ENCODE results near the gene BAZ2B.

Gene BAZ2B

GRCh38 chr2:159606287-159606686, 10.1 kb downstream of the BAZ2B start:
- H3K27me3 ChIP-seq (ENCODE audit: control insufficient read depth in 1 of 2, insufficient read depth in 2 of 2, low read length in 2 of 2) = no peaks in the 10 kb centered on the region
- H3K9ac ChIP-seq (ENCODE audit: low read depth in 1 of 2, low read length in 2 of 2) = no peak overlapping the region
- peaks cover 14 to 34% of the 10 kb centered on the region in 2 donors for H3K4me1 ChIP-seq (ENCODE audit: control insufficient read depth in 1 of 2, insufficient read depth in 2 of 2, low read length in 2 of 2)
- H3K4me3 ChIP-seq (ENCODE audit: low read depth in 1 of 2, low read length in 2 of 2) = peak overlapping the region in 1 of 2 donors; percentile 8
- H3K36me3 ChIP-seq (ENCODE audit: control insufficient read depth in 1 of 2, insufficient read depth in 2 of 2, low read length in 2 of 2) = no peaks in the 10 kb centered on the region
- H3K9me3 ChIP-seq (ENCODE audit: control insufficient read depth in 1 of 2, low read length in 2 of 2) = no peaks in the 10 kb centered on the region
- peak overlapping the region; percentile 23 for H3K27ac ChIP-seq (ENCODE audit: low read depth, low read length)

- Histone ChIP-seq H3K27me3 (ENCODE audit: control insufficient read depth in 1 of 2, insufficient read depth in 2 of 2, low read length in 2 of 2) (no peaks in the 10 kb centered on the region), H3K9me3 (ENCODE audit: control insufficient read depth in 1 of 2, low read length in 2 of 2) (no peaks in the 10 kb centered on the region), H3K27ac (ENCODE audit: low read depth, low read length) (peak overlapping the region; percentile 23), H3K4me1 (ENCODE audit: control insufficient read depth in 1 of 2, insufficient read depth in 2 of 2, low read length in 2 of 2) (peaks cover 14 to 29% of the 10 kb centered on the region in 2 donors), H3K9ac (ENCODE audit: low read depth in 1 of 2, low read length in 2 of 2) (no peak overlapping the region), H3K4me3 (ENCODE audit: low read depth in 1 of 2, low read length in 2 of 2) (peak overlapping the region in 1 of 2 donors; percentile 8), H3K36me3 (ENCODE audit: control insufficient read depth in 1 of 2, insufficient read depth in 2 of 2, low read length in 2 of 2) (no peaks in the 10 kb centered on the region)
These were observed 10.7 kb downstream of the BAZ2B start for GRCh38 chr2:159605441-159606178.

- Histone ChIP-seq H3K36me3 (ENCODE audit: control insufficient read depth in 1 of 2, insufficient read depth in 2 of 2, low read length in 2 of 2) (no peaks in the 10 kb centered on the region), H3K9ac (ENCODE audit: low read depth in 1 of 2, low read length in 2 of 2) (no peak overlapping the region), H3K9me3 (ENCODE audit: control insufficient read depth in 1 of 2, low read length in 2 of 2) (no peaks in the 10 kb centered on the region), H3K4me3 (ENCODE audit: low read depth in 1 of 2, low read length in 2 of 2) (no peak overlapping the region), H3K27me3 (ENCODE audit: control insufficient read depth in 1 of 2, insufficient read depth in 2 of 2, low read length in 2 of 2) (no peaks in the 10 kb centered on the region), H3K27ac (ENCODE audit: low read depth, low read length) (no peak overlapping the region), H3K4me1 (ENCODE audit: control insufficient read depth in 1 of 2, insufficient read depth in 2 of 2, low read length in 2 of 2) (peaks cover 14 to 20% of the 10 kb centered on the region in 2 donors)
These were observed 12.2 kb downstream of the BAZ2B start for GRCh38 chr2:159604159-159604558.

GRCh38 chr2:159600752-159601151, 15.6 kb downstream of the BAZ2B start:
- H3K27ac ChIP-seq (ENCODE audit: low read depth, low read length) = no peak overlapping the region
- no peaks in the 10 kb centered on the region for H3K9me3 ChIP-seq (ENCODE audit: control insufficient read depth in 1 of 2, low read length in 2 of 2)
- H3K4me3 ChIP-seq (ENCODE audit: low read depth in 1 of 2, low read length in 2 of 2) = no peak overlapping the region
- H3K4me1 ChIP-seq (ENCODE audit: control insufficient read depth in 1 of 2, insufficient read depth in 2 of 2, low read length in 2 of 2) = peaks cover 2 to 8% of the 10 kb centered on the region in 2 donors
- no peaks in the 10 kb centered on the region for H3K27me3 ChIP-seq (ENCODE audit: control insufficient read depth in 1 of 2, insufficient read depth in 2 of 2, low read length in 2 of 2)
- H3K36me3 ChIP-seq (ENCODE audit: control insufficient read depth in 1 of 2, insufficient read depth in 2 of 2, low read length in 2 of 2) = no peaks in the 10 kb centered on the region
- no peak overlapping the region for H3K9ac ChIP-seq (ENCODE audit: low read depth in 1 of 2, low read length in 2 of 2)

GRCh38 chr2:159595410-159596046, 20.8 kb downstream of the BAZ2B start:
- Histone ChIP-seq H3K4me1 (ENCODE audit: control insufficient read depth in 1 of 2, insufficient read depth in 2 of 2, low read length in 2 of 2) (peaks cover 0 to 7% of the 10 kb centered on the region in 2 donors), H3K9ac (ENCODE audit: low read depth in 1 of 2, low read length in 2 of 2) (no peak overlapping the region), H3K9me3 (ENCODE audit: control insufficient read depth in 1 of 2, low read length in 2 of 2) (no peaks in the 10 kb centered on the region), H3K27ac (ENCODE audit: low read depth, low read length) (no peak overlapping the region), H3K36me3 (ENCODE audit: control insufficient read depth in 1 of 2, insufficient read depth in 2 of 2, low read length in 2 of 2) (no peaks in the 10 kb centered on the region), H3K4me3 (ENCODE audit: low read depth in 1 of 2, low read length in 2 of 2) (no peak overlapping the region), H3K27me3 (ENCODE audit: control insufficient read depth in 1 of 2, insufficient read depth in 2 of 2, low read length in 2 of 2) (no peaks in the 10 kb centered on the region)

GRCh38 chr2:159592441-159592840, 23.9 kb downstream of the BAZ2B start:
- no peaks in the 10 kb centered on the region for H3K36me3 ChIP-seq (ENCODE audit: control insufficient read depth in 1 of 2, insufficient read depth in 2 of 2, low read length in 2 of 2)
- no peaks in the 10 kb centered on the region for H3K9me3 ChIP-seq (ENCODE audit: control insufficient read depth in 1 of 2, low read length in 2 of 2)
- H3K9ac ChIP-seq (ENCODE audit: low read depth in 1 of 2, low read length in 2 of 2) = no peak overlapping the region
- H3K4me3 ChIP-seq (ENCODE audit: low read depth in 1 of 2, low read length in 2 of 2) = no peak overlapping the region
- no peak overlapping the region for H3K27ac ChIP-seq (ENCODE audit: low read depth, low read length)
- no peaks in the 10 kb centered on the region for H3K27me3 ChIP-seq (ENCODE audit: control insufficient read depth in 1 of 2, insufficient read depth in 2 of 2, low read length in 2 of 2)
- peaks cover 0 to 7% of the 10 kb centered on the region in 2 donors for H3K4me1 ChIP-seq (ENCODE audit: control insufficient read depth in 1 of 2, insufficient read depth in 2 of 2, low read length in 2 of 2)

- H3K27ac ChIP-seq (ENCODE audit: low read depth, low read length) = no peak overlapping the region
- H3K9ac ChIP-seq (ENCODE audit: low read depth in 1 of 2, low read length in 2 of 2) = no peak overlapping the region
- no peaks in the 10 kb centered on the region for H3K27me3 ChIP-seq (ENCODE audit: control insufficient read depth in 1 of 2, insufficient read depth in 2 of 2, low read length in 2 of 2)
- no peaks in the 10 kb centered on the region for H3K36me3 ChIP-seq (ENCODE audit: control insufficient read depth in 1 of 2, insufficient read depth in 2 of 2, low read length in 2 of 2)
- no peaks in the 10 kb centered on the region for H3K9me3 ChIP-seq (ENCODE audit: control insufficient read depth in 1 of 2, low read length in 2 of 2)
- no peak overlapping the region for H3K4me3 ChIP-seq (ENCODE audit: low read depth in 1 of 2, low read length in 2 of 2)
- H3K4me1 ChIP-seq (ENCODE audit: control insufficient read depth in 1 of 2, insufficient read depth in 2 of 2, low read length in 2 of 2) = peaks cover 0 to 7% of the 10 kb centered on the region in 2 donors
These were observed 25.1 kb downstream of the BAZ2B start for GRCh38 chr2:159591221-159591620.

- H3K4me1 ChIP-seq (ENCODE audit: control insufficient read depth in 1 of 2, insufficient read depth in 2 of 2, low read length in 2 of 2) = peaks cover 0 to 7% of the 10 kb centered on the region in 2 donors
- H3K27me3 ChIP-seq (ENCODE audit: control insufficient read depth in 1 of 2, insufficient read depth in 2 of 2, low read length in 2 of 2) = no peaks in the 10 kb centered on the region
- H3K36me3 ChIP-seq (ENCODE audit: control insufficient read depth in 1 of 2, insufficient read depth in 2 of 2, low read length in 2 of 2) = no peaks in the 10 kb centered on the region
- no peak overlapping the region for H3K27ac ChIP-seq (ENCODE audit: low read depth, low read length)
- no peak overlapping the region for H3K4me3 ChIP-seq (ENCODE audit: low read depth in 1 of 2, low read length in 2 of 2)
- H3K9ac ChIP-seq (ENCODE audit: low read depth in 1 of 2, low read length in 2 of 2) = no peak overlapping the region
- no peaks in the 10 kb centered on the region for H3K9me3 ChIP-seq (ENCODE audit: control insufficient read depth in 1 of 2, low read length in 2 of 2)
These were observed 27.1 kb downstream of the BAZ2B start for GRCh38 chr2:159589286-159589685.

- Histone ChIP-seq H3K9me3 (ENCODE audit: control insufficient read depth in 1 of 2, low read length in 2 of 2) (no peaks in the 10 kb centered on the region), H3K4me3 (ENCODE audit: low read depth in 1 of 2, low read length in 2 of 2) (no peak overlapping the region), H3K4me1 (ENCODE audit: control insufficient read depth in 1 of 2, insufficient read depth in 2 of 2, low read length in 2 of 2) (no peaks in the 10 kb centered on the region), H3K9ac (ENCODE audit: low read depth in 1 of 2, low read length in 2 of 2) (no peak overlapping the region), H3K36me3 (ENCODE audit: control insufficient read depth in 1 of 2, insufficient read depth in 2 of 2, low read length in 2 of 2) (no peaks in the 10 kb centered on the region), H3K27me3 (ENCODE audit: control insufficient read depth in 1 of 2, insufficient read depth in 2 of 2, low read length in 2 of 2) (no peaks in the 10 kb centered on the region), H3K27ac (ENCODE audit: low read depth, low read length) (no peak overlapping the region)
These were observed 30.3 kb downstream of the BAZ2B start for GRCh38 chr2:159586034-159586433.

GRCh38 chr2:159585622-159586021, 30.7 kb downstream of the BAZ2B start:
- Histone ChIP-seq H3K36me3 (ENCODE audit: control insufficient read depth in 1 of 2, insufficient read depth in 2 of 2, low read length in 2 of 2) (no peaks in the 10 kb centered on the region), H3K27me3 (ENCODE audit: control insufficient read depth in 1 of 2, insufficient read depth in 2 of 2, low read length in 2 of 2) (no peaks in the 10 kb centered on the region), H3K4me1 (ENCODE audit: control insufficient read depth in 1 of 2, insufficient read depth in 2 of 2, low read length in 2 of 2) (no peaks in the 10 kb centered on the region), H3K9me3 (ENCODE audit: control insufficient read depth in 1 of 2, low read length in 2 of 2) (no peaks in the 10 kb centered on the region), H3K4me3 (ENCODE audit: low read depth in 1 of 2, low read length in 2 of 2) (no peak overlapping the region), H3K9ac (ENCODE audit: low read depth in 1 of 2, low read length in 2 of 2) (no peak overlapping the region), H3K27ac (ENCODE audit: low read depth, low read length) (no peak overlapping the region)

All from duodenal mucosa (tissue), 2 donors.